MM.1S (cell line): ENCODE results near the gene KCNJ6.

Experiments used
- DNase-seq: peaks from one replicate; pipeline ENCODE4 v3.0.0-alpha.2; 2015
- H2AFZ ChIP-seq: fragments of 300-600 bp; sonication (generic); 2 replicates; pipeline ENCODE4 v1.6.0; 2016; ENCODE audit warnings: antibody characterized with exemption, low read length
- H3F3A ChIP-seq: fragments of 300-600 bp; sonication (generic); 2 replicates; pipeline ENCODE4 v1.6.1; 2016; ENCODE audit warnings: mild to moderate bottlenecking, antibody characterized with exemption, low read length, moderate library complexity, mixed read lengths; ENCODE audit not compliant: insufficient read depth
- H3K27ac ChIP-seq: fragments of 300-600 bp; sonication (generic); 2 replicates; pipeline ENCODE4 v1.5.1; 2016; ENCODE audit warnings: mild to moderate bottlenecking, low read length
- H3K27me3 ChIP-seq: fragments of 300-600 bp; sonication (generic); replicated peaks from 2 replicates; pipeline ENCODE4 v1.6.0; 2016; ENCODE audit warnings: low read length; ENCODE audit not compliant: insufficient read depth
- H3K36me3 ChIP-seq: fragments of 300-600 bp; sonication (generic); replicated peaks from 2 replicates; pipeline ENCODE4 v1.6.1; 2016; ENCODE audit warnings: mild to moderate bottlenecking, low read length, mixed read lengths; ENCODE audit not compliant: insufficient read depth
- H3K4me1 ChIP-seq: fragments of 300-600 bp; sonication (generic); 2 replicates; pipeline ENCODE4 v1.6.1; 2016; ENCODE audit warnings: low read length, mixed read lengths
- H3K4me2 ChIP-seq: fragments of 300-600 bp; sonication (generic); 2 replicates; pipeline ENCODE4 v1.6.0; 2016; ENCODE audit warnings: low read depth, low read length
- H3K4me3 ChIP-seq: fragments of 300-600 bp; sonication (generic); 2 replicates; pipeline ENCODE4 v1.5.1; 2016; ENCODE audit warnings: low read length, mixed read lengths
- H3K79me2 ChIP-seq: fragments of 300-600 bp; sonication (generic); 2 replicates; pipeline ENCODE4 v1.6.1; 2016; ENCODE audit warnings: mixed run types, low read length, mixed read lengths
- H3K9ac ChIP-seq: fragments of 300-600 bp; sonication (generic); 2 replicates; pipeline ENCODE4 v1.6.1; 2016; ENCODE audit warnings: low read length, mixed read lengths
- H3K9me2 ChIP-seq: fragments of 300-600 bp; sonication (generic); replicated peaks from 2 replicates; pipeline ENCODE4 v1.6.1; 2016; ENCODE audit warnings: mild to moderate bottlenecking, low read length, mixed read lengths; ENCODE audit not compliant: insufficient read depth
- H3K9me3 ChIP-seq: fragments of 300-600 bp; sonication (generic); replicated peaks from 2 replicates; pipeline ENCODE4 v1.6.1; 2016; ENCODE audit warnings: mild to moderate bottlenecking, low read length, mixed read lengths; ENCODE audit not compliant: insufficient read depth
- H4K20me1 ChIP-seq: fragments of 300-600 bp; sonication (generic); 2 replicates; pipeline ENCODE4 v1.6.1; 2016; ENCODE audit warnings: mild to moderate bottlenecking, low read length, moderate library complexity, mixed read lengths; ENCODE audit not compliant: insufficient read depth
- EZH2 ChIP-seq: fragments of 300-600 bp; sonication (generic); optimal IDR thresholded peaks from 2 replicates; pipeline ENCODE3; 2017; ENCODE audit warnings: low read depth, mild to moderate bottlenecking, antibody characterized with exemption, low read length, mixed read lengths
- EZH2phosphoT487 ChIP-seq: fragments of 300-600 bp; sonication (generic); IDR thresholded peaks from 2 replicates; pipeline ENCODE4 v1.6.1; 2018; ENCODE audit warnings: antibody characterized with exemption, low read length
- TF ChIP-seq, protein P1 (sequence below): fragments of 300-600 bp; sonication (generic); IDR thresholded peaks from 2 replicates; pipeline ENCODE4 v1.5.1; 2016; ENCODE audit warnings: antibody characterized with exemption, low read length, mixed read lengths

Gene KCNJ6

GRCh38 chr21:37605006-37605405 is 311.3 kb downstream of the KCNJ6 start:
- H3K36me3 ChIP-seq = no peaks in the 10 kb centered on the region
- H3K9ac ChIP-seq = no peak overlapping the region
- H3K27ac ChIP-seq = no peak overlapping the region
- no peaks in the 10 kb centered on the region for H3K27me3 ChIP-seq
- no peak overlapping the region for H2AFZ ChIP-seq
- no peak overlapping the region for H3K4me3 ChIP-seq
- no peaks in the 10 kb centered on the region for H3K79me2 ChIP-seq
- no peaks in the 10 kb centered on the region for H3K9me3 ChIP-seq
- no peak for DNase-seq
- H3K4me1 ChIP-seq = no peaks in the 10 kb centered on the region
- no peak overlapping the region for H3K4me2 ChIP-seq
- TF ChIP-seq EZH2 (no peak), EZH2phosphoT487 (no peak)
- TF ChIP-seq, protein P1, sequence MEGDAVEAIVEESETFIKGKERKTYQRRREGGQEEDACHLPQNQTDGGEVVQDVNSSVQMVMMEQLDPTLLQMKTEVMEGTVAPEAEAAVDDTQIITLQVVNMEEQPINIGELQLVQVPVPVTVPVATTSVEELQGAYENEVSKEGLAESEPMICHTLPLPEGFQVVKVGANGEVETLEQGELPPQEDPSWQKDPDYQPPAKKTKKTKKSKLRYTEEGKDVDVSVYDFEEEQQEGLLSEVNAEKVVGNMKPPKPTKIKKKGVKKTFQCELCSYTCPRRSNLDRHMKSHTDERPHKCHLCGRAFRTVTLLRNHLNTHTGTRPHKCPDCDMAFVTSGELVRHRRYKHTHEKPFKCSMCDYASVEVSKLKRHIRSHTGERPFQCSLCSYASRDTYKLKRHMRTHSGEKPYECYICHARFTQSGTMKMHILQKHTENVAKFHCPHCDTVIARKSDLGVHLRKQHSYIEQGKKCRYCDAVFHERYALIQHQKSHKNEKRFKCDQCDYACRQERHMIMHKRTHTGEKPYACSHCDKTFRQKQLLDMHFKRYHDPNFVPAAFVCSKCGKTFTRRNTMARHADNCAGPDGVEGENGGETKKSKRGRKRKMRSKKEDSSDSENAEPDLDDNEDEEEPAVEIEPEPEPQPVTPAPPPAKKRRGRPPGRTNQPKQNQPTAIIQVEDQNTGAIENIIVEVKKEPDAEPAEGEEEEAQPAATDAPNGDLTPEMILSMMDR = no peak
- H3F3A ChIP-seq = no peaks in the 10 kb centered on the region
- no peaks in the 10 kb centered on the region for H3K9me2 ChIP-seq
- no peaks in the 10 kb centered on the region for H4K20me1 ChIP-seq

DNA sequence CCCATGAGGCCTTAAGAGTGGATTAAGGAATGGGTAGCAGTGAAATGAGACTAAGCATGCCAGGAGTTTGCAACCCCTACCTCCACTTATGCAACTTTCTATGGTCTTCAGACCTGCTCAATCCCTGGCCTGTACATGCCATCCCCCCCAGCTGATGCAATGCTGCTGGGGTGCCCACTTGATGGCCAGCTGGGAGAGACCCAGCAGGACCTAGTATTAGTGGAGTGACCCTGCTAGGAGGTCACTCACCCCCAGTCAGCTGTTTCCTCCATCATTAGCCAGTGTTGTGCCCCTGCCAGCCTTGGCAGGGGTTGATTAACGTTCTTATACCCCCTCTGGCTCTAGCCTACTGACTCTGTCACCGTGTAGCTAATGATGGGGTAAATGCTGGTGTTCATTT is 313.1 kb downstream of the KCNJ6 start:
- H2AFZ ChIP-seq = no peak overlapping the region
- H3K9me2 ChIP-seq = no peaks in the 10 kb centered on the region
- no peak for DNase-seq
- TF ChIP-seq EZH2 (no peak), EZH2phosphoT487 (no peak)
- no peaks in the 10 kb centered on the region for H3K79me2 ChIP-seq
- no peaks in the 10 kb centered on the region for H3K36me3 ChIP-seq
- H4K20me1 ChIP-seq = no peaks in the 10 kb centered on the region
- H3K4me1 ChIP-seq = no peaks in the 10 kb centered on the region
- H3K4me2 ChIP-seq = no peak overlapping the region
- H3K27me3 ChIP-seq = no peaks in the 10 kb centered on the region
- H3K9me3 ChIP-seq = no peaks in the 10 kb centered on the region
- no peak overlapping the region for H3K9ac ChIP-seq
- H3K27ac ChIP-seq = no peak overlapping the region
- H3F3A ChIP-seq = no peaks in the 10 kb centered on the region
- no peak overlapping the region for H3K4me3 ChIP-seq

GRCh38 chr21:37601915-37602314 is 314.3 kb downstream of the KCNJ6 start:
- no peaks in the 10 kb centered on the region for H3K79me2 ChIP-seq
- no peaks in the 10 kb centered on the region for H3K9me2 ChIP-seq
- H3K4me1 ChIP-seq = no peaks in the 10 kb centered on the region
- H3F3A ChIP-seq = no peaks in the 10 kb centered on the region
- H3K27ac ChIP-seq = no peak overlapping the region
- no peaks in the 10 kb centered on the region for H3K27me3 ChIP-seq
- TF ChIP-seq EZH2 = no peak
- DNase-seq = no peak
- no peaks in the 10 kb centered on the region for H4K20me1 ChIP-seq
- H3K9ac ChIP-seq = no peak overlapping the region
- H3K36me3 ChIP-seq = no peaks in the 10 kb centered on the region
- no peak overlapping the region for H3K4me2 ChIP-seq
- H3K4me3 ChIP-seq = no peak overlapping the region
- H3K9me3 ChIP-seq = no peaks in the 10 kb centered on the region
- no peak overlapping the region for H2AFZ ChIP-seq

GRCh38 chr21:37601027-37601426 is 315.2 kb downstream of the KCNJ6 start:
- no peaks in the 10 kb centered on the region for H3K9me3 ChIP-seq
- no peaks in the 10 kb centered on the region for H3K9me2 ChIP-seq
- H3K4me2 ChIP-seq = no peak overlapping the region
- H3K36me3 ChIP-seq = no peaks in the 10 kb centered on the region
- DNase-seq = no peak
- H3K4me3 ChIP-seq = no peak overlapping the region
- H4K20me1 ChIP-seq = no peaks in the 10 kb centered on the region
- no peaks in the 10 kb centered on the region for H3K4me1 ChIP-seq
- TF ChIP-seq EZH2 (no peak), EZH2phosphoT487 (no peak)
- TF ChIP-seq, protein P1 = no peak
- no peak overlapping the region for H3K9ac ChIP-seq
- no peak overlapping the region for H2AFZ ChIP-seq
- H3K27ac ChIP-seq = no peak overlapping the region
- H3K79me2 ChIP-seq = no peaks in the 10 kb centered on the region
- H3K27me3 ChIP-seq = no peaks in the 10 kb centered on the region
- no peaks in the 10 kb centered on the region for H3F3A ChIP-seq
